Testis (tissue), 3 donors: ENCODE results near the gene CTF1. TPM values are rescaled to one million over a fixed set of nuclear protein-coding genes. Genes with fewer than 3 reads are reported as not detected.

Experiments
- DNase-seq: peaks from one replicate; pipeline ENCODE4 v3.0.0-alpha.2; 2019
- H3K27ac ChIP-seq, 2 donors: fragments of 200-600 bp; sonication (generic); one replicate each; pipeline ENCODE4 v1.5.1; 2019
- H3K27me3 ChIP-seq: fragments of 200-600 bp; sonication (generic); one replicate; pipeline ENCODE4 v1.5.1; 2019
- H3K36me3 ChIP-seq: fragments of 200-600 bp; sonication (generic); one replicate; pipeline ENCODE4 v1.5.1; 2017; ENCODE audit warnings: low read depth; ENCODE audit errors: missing control alignments
- H3K4me1 ChIP-seq: fragments of 200-600 bp; sonication (generic); one replicate; pipeline ENCODE4 v1.5.1; 2019
- H3K4me3 ChIP-seq, 2 donors: fragments of 200-600 bp; sonication (generic); one replicate each; pipeline ENCODE4 v1.5.1; 2017 to 2019
- H3K9me3 ChIP-seq: fragments of 200-600 bp; sonication (generic); one replicate; pipeline ENCODE4 v1.5.1; 2017
- CTCF ChIP-seq, 3 experiments: fragments of 450-650 bp in 2 of 3; fragments of 200-600 bp in 1 of 3; sonication (generic) in 1 of 3; IDR thresholded peaks; one replicate each; pipeline ENCODE4 v1.5.1; 2016 to 2019; ENCODE audit warnings: antibody characterized with exemption in 3 of 3, mild to moderate bottlenecking in 2 of 3, moderate library complexity in 1 of 3
- POLR2A ChIP-seq: fragments of 450-650 bp; IDR thresholded peaks from one replicate; pipeline ENCODE4 v1.6.1; 2017; ENCODE audit warnings: antibody characterized with exemption, mild to moderate bottlenecking, moderate library complexity
- WGBS, 2 donors: methylation state at CpG; one replicate each; pipeline ENCODE4 v1.1.5; 2018; 5-methylcytosine and 5-hydroxymethylcytosine counted together
- intact Hi-C: fragments of 100-400 bp; cut with DNase I; formaldehyde crosslinking; loops from one replicate; pipeline ENCODE4 v1.15.1; 2023; ENCODE audit warnings: low total_unique reads
- polyA plus RNA-seq: library from polyadenylated mRNA; stranded (reverse); fragments of 350-450 nt; fragmentation: Illumina TruSeq; extraction: RNeasy Lipid Tissue Mini Kit (QIAGEN cat#74804); gene quantifications from one replicate; pipeline ENCODE4 v1.2.3, GENCODE V29; 2014; ENCODE audit warnings: low read depth, low replicate concordance; ENCODE audit not compliant: insufficient read depth
- total RNA-seq, 2 donors: library from RNA; depleted of rRNA; stranded (reverse); fragments of >200 nt; gene quantifications; one replicate each; pipeline ENCODE4 v1.2.3, GENCODE V29; 2016

Gene CTF1
- total and polyA plus RNA-seq, 3 donors from 2014 or later: 5.6 to 9.0 (median 5.9) TPM

GRCh38 chr16:30929167-30929566 is 32.8 kb downstream of the CTF1 start:
- Histone ChIP-seq H3K9me3 (no peaks in the 10 kb centered on the region), H3K27ac (peak overlapping the region in 1 of 2 donors; percentile 47), H3K4me3 (no peak overlapping the region), H3K36me3 (no peaks in the 10 kb centered on the region), H3K4me1 (peaks cover 31% of the 10 kb centered on the region), H3K27me3 (no peaks in the 10 kb centered on the region)
- intact Hi-C loops: no loop called here
- WGBS, 2 donors: 67 to 75% methylated on average over 7 of the region's 7 CpGs
- TF ChIP-seq POLR2A (no peak), CTCF (IDR thresholded peaks at IDR 0.05) (no peak)
- DNase-seq: no peak

- no peaks in the 10 kb centered on the region for H3K27me3 ChIP-seq
- peak overlapping the region; percentile 47 to 53 for H3K27ac ChIP-seq
- no peaks in the 10 kb centered on the region for H3K9me3 ChIP-seq
- TF ChIP-seq POLR2A (no peak), CTCF (IDR thresholded peaks at IDR 0.05) (no peak)
- no peak overlapping the region for H3K4me3 ChIP-seq
- no peaks in the 10 kb centered on the region for H3K36me3 ChIP-seq
- WGBS, 2 donors: 80 to 83% methylated on average over 12 to 26 of the region's 35 CpGs
- peaks cover 30% of the 10 kb centered on the region for H3K4me1 ChIP-seq
- no peak for DNase-seq
- intact Hi-C loops: no loop called here
Measured at GRCh38 chr16:30930160-30930571, 33.8 kb downstream of the CTF1 start.

DNA sequence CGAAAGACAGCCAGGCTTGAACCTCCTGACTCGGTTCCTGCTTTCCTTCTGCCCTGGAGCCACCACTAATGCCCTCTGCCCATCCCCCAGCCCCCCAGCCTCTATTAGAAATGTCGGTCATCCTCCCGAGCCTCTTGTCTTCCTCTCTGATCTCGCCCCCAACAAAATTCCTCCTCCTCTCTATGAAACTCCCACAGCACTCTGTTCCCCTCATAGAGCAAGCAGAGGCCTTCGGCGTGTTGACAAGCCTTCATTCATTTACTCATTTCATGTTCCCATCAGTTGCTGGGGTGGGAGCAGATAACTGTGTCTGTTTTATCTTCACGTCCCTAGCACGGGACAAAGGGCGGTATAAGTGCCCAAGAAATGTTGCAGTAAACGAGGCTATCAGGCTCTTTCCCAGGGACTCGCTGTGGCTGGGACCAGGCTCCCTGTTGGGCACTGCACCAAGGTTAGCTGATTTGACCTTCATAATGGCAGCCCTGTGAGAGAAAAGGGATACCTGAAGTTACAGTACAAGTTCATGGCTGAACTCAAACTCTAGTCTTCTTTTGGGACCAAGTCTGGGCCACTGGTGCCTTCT is 34.7 kb downstream of the CTF1 start:
- Histone ChIP-seq H3K4me3 (no peak overlapping the region), H3K4me1 (peaks cover 30% of the 10 kb centered on the region), H3K27ac (no peak overlapping the region), H3K9me3 (no peaks in the 10 kb centered on the region), H3K36me3 (no peaks in the 10 kb centered on the region), H3K27me3 (no peaks in the 10 kb centered on the region)
- intact Hi-C loops: no loop called here
- peak; percentile 92 for DNase-seq
- no peak for TF ChIP-seq CTCF (IDR thresholded peaks at IDR 0.05)
- WGBS, 2 donors: 49 to 62% methylated on average over 12 of the region's 12 CpGs

GRCh38 chr16:30934827-30935557 is 38.6 kb downstream of the CTF1 start:
- WGBS, 2 donors: 63 to 65% methylated on average over 12 of the region's 12 CpGs
- no peaks in the 10 kb centered on the region for H3K9me3 ChIP-seq
- TF ChIP-seq POLR2A (no peak), CTCF (IDR thresholded peaks at IDR 0.05) (peak in 2 of 3 experiments; percentile 53 to 63)
- H3K27ac ChIP-seq: no peak overlapping the region
- H3K4me3 ChIP-seq: no peak overlapping the region
- DNase-seq: peak; percentile 76
- intact Hi-C loops: no loop called here
- H3K27me3 ChIP-seq: no peaks in the 10 kb centered on the region
- H3K4me1 ChIP-seq: peaks cover 29% of the 10 kb centered on the region
- H3K36me3 ChIP-seq: no peaks in the 10 kb centered on the region
